ENCODE results near the gene INSYN2A.

DNA sequence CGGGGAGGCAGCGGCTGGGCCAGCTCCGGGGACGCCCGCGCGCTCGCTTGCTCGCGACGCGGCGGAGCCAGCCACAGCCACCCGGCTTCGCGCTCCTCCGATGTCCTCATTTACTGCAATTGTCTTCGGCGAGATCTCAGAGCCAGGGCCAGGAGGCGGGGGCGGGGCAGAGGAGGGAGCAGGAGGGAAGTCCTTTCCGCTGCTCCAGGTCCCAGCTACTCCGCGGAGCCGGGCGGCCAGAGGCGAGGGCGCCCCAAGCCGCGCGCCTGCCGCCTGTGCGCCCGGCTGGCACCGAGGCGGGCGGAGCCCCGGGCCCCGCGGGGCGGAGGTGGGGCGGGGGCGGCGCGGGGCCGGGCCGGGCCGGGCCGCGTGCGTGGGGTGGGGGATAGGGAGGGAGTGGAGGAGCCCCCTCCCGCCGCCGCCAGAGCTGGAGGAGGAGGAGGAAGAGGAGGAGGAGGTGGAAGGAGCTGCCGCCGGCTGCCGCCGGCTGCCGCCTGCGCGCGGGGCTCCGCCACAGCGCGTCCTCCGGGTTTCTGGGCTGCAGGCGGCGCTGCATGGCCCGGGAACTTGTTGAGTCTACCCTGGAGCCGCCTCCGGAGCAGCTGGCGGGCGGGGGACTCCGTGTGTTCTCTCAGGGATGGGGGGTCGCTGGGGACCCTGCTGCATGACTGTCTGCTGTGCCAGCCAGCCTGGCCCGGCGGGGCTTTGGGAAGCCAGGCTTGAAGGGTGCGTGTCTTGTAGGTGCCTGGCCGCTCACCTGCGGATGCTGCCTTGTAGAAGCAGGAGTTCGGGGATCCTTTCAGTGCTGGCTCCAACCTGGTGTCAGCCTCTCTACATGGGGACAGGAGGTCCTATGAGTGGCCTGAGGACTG lies at the start of gene INSYN2A:
- TF ChIP-seq POLR2AphosphoS5 (IDR thresholded peaks at IDR 0.05) (no peak), POLR2A (IDR thresholded peaks at IDR 0.05) (no peak)
- TF ChIP-seq, protein P1, sequence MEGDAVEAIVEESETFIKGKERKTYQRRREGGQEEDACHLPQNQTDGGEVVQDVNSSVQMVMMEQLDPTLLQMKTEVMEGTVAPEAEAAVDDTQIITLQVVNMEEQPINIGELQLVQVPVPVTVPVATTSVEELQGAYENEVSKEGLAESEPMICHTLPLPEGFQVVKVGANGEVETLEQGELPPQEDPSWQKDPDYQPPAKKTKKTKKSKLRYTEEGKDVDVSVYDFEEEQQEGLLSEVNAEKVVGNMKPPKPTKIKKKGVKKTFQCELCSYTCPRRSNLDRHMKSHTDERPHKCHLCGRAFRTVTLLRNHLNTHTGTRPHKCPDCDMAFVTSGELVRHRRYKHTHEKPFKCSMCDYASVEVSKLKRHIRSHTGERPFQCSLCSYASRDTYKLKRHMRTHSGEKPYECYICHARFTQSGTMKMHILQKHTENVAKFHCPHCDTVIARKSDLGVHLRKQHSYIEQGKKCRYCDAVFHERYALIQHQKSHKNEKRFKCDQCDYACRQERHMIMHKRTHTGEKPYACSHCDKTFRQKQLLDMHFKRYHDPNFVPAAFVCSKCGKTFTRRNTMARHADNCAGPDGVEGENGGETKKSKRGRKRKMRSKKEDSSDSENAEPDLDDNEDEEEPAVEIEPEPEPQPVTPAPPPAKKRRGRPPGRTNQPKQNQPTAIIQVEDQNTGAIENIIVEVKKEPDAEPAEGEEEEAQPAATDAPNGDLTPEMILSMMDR (IDR thresholded peaks at IDR 0.05): no peak

Measured in upper lobe of left lung (tissue), 4 donors.